ENCODE results near the gene FOSL2. TPM values are rescaled to one million over a fixed set of nuclear protein-coding genes. Genes with fewer than 3 reads are reported as not detected.
"Not testable (repeated sequence)": the region's sequence is repeated elsewhere in the genome, so short reads cannot be mapped to it uniquely, and the experiment has no call there.

FOSL2 gene
- total RNA-seq, 1 donor from 2014 or later = 74.9 TPM

DNA sequence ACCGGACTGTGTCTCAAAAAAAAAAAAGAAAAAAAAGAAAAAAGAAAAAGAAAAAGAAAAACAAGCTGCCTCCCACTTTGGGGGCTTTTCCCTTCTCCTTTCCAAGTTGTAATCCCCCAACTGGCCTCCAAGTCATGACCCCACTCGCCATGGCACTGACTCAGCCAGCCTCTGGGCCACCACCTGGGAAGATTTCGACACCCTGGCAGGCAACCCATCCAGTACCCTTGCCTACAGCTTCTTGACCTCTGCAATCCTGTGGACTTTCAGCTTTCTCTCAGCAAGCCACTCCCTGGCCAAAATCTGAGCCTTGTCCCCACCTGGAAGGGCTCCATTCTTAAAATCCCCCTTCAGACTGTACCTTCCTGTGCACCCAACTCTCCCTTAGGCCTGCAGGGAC lies 22.3 kb upstream of the FOSL2 start:
- no peak for DNase-seq
- Histone ChIP-seq H3K4me3 (no peak overlapping the region), H3K36me3 (no peaks in the 10 kb centered on the region), H3K4me1 (peaks cover 21% of the 10 kb centered on the region), H3K27ac (no peak overlapping the region), H3K9me3 (no peaks in the 10 kb centered on the region), H3K27me3 (ENCODE audit: low read depth) (no peaks in the 10 kb centered on the region)
- intact Hi-C loops (cut with DNase I) = no loop called here
- TF ChIP-seq, protein P1, sequence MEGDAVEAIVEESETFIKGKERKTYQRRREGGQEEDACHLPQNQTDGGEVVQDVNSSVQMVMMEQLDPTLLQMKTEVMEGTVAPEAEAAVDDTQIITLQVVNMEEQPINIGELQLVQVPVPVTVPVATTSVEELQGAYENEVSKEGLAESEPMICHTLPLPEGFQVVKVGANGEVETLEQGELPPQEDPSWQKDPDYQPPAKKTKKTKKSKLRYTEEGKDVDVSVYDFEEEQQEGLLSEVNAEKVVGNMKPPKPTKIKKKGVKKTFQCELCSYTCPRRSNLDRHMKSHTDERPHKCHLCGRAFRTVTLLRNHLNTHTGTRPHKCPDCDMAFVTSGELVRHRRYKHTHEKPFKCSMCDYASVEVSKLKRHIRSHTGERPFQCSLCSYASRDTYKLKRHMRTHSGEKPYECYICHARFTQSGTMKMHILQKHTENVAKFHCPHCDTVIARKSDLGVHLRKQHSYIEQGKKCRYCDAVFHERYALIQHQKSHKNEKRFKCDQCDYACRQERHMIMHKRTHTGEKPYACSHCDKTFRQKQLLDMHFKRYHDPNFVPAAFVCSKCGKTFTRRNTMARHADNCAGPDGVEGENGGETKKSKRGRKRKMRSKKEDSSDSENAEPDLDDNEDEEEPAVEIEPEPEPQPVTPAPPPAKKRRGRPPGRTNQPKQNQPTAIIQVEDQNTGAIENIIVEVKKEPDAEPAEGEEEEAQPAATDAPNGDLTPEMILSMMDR (IDR thresholded peaks at IDR 0.05) = no peak
- ATAC-seq = no peak

GRCh38 chr2:28371728-28372127 lies 20.9 kb upstream of the FOSL2 start:
- H3K4me1 ChIP-seq; H3K36me3 ChIP-seq; DNase-seq; H3K9me3 ChIP-seq; H3K27me3 ChIP-seq (ENCODE audit: low read depth); intact Hi-C loops (cut with DNase I); H3K27ac ChIP-seq; ATAC-seq; H3K4me3 ChIP-seq: not testable (repeated sequence)

GRCh38 chr2:28373854-28374253 lies 18.8 kb upstream of the FOSL2 start:
- intact Hi-C loops (cut with DNase I) = no loop called here
- peaks cover 11% of the 10 kb centered on the region for H3K4me1 ChIP-seq
- H3K36me3 ChIP-seq = no peaks in the 10 kb centered on the region
- H3K27me3 ChIP-seq (ENCODE audit: low read depth) = no peaks in the 10 kb centered on the region
- no peak for DNase-seq
- ATAC-seq = no peak
- no peaks in the 10 kb centered on the region for H3K9me3 ChIP-seq
- H3K27ac ChIP-seq = no peak overlapping the region
- no peak overlapping the region for H3K4me3 ChIP-seq
- TF ChIP-seq, protein P1 (IDR thresholded peaks at IDR 0.05) = no peak

GRCh38 chr2:28374331-28374730 lies 18.3 kb upstream of the FOSL2 start:
- intact Hi-C loops (cut with DNase I) = no loop called here
- Histone ChIP-seq H3K4me3 (no peak overlapping the region), H3K4me1 (peaks cover 16% of the 10 kb centered on the region), H3K27ac (no peak overlapping the region), H3K36me3 (no peaks in the 10 kb centered on the region), H3K9me3 (no peaks in the 10 kb centered on the region), H3K27me3 (ENCODE audit: low read depth) (no peaks in the 10 kb centered on the region)
- ATAC-seq (no peak), DNase-seq (no peak)
- TF ChIP-seq, protein P1 (IDR thresholded peaks at IDR 0.05) = no peak

- H3K27ac ChIP-seq = no peak overlapping the region
- no peak for DNase-seq
- no peaks in the 10 kb centered on the region for H3K27me3 ChIP-seq (ENCODE audit: low read depth)
- intact Hi-C loops (cut with DNase I) = no loop called here
- ATAC-seq = no peak
- H3K36me3 ChIP-seq = no peaks in the 10 kb centered on the region
- no peaks in the 10 kb centered on the region for H3K9me3 ChIP-seq
- peaks cover 23% of the 10 kb centered on the region for H3K4me1 ChIP-seq
- H3K4me3 ChIP-seq = no peak overlapping the region
- TF ChIP-seq, protein P1 (IDR thresholded peaks at IDR 0.05) = no peak
Observed at GRCh38 chr2:28375236-28375635, 17.4 kb upstream of the FOSL2 start.

DNA sequence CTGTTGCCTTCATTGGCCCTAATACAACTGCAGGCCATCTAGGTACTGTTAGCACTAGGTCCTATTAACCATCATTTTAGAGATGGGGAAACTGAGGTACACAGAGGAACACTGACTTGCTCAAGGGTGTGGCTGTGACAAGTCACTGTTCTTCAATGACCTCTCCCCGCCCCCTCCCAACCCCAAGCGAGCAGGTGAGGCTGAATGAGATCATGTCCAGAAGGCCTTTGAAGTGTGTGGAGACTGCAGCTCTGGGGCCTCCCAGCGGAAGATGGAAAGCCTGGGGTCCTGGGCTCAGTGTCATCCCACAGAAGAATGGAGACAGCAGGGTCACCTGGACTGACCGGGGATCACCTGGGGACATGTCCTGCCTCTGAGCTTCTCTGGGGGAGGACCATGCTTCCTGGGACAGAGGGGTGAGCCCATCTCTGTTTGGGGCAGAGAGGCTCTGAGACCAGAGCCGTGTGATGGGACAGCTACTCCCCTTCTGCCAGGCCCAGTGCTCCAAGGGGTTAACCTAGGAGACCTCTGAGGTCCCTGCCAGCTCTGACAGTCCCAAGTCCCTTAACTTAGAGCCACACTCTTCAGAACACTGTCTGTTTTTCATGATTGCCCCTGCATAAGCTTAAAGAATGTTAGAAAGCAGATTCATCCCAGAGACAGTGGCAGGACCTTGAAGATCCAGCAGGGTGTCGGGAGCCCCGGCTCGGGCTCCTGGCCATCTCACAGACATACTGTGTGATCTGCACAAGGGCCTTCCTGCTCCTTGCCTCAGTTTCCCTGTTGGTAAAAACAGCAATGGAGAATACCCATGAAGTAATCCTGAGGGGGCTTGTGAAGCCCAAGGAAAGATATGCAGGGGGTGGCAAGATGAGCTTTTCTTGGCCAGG lies 16.7 kb upstream of the FOSL2 start:
- H3K4me3 ChIP-seq = no peak overlapping the region
- DNase-seq (no peak), ATAC-seq (no peak)
- TF ChIP-seq, protein P1 (IDR thresholded peaks at IDR 0.05) = no peak
- no peak overlapping the region for H3K27ac ChIP-seq
- peaks cover 23% of the 10 kb centered on the region for H3K4me1 ChIP-seq
- H3K9me3 ChIP-seq = no peaks in the 10 kb centered on the region
- intact Hi-C loops (cut with DNase I) = no loop called here
- no peaks in the 10 kb centered on the region for H3K27me3 ChIP-seq (ENCODE audit: low read depth)
- no peaks in the 10 kb centered on the region for H3K36me3 ChIP-seq

Measured in lower lobe of right lung (tissue), 2 donors.